ENCODE data around the gene PRRT1. TPM values are rescaled to one million over a fixed set of nuclear protein-coding genes. Genes with fewer than 3 reads are reported as not detected.

PRRT1 gene
- total RNA-seq, 1 experiment from 2014 or later = 1.9 TPM

DNA sequence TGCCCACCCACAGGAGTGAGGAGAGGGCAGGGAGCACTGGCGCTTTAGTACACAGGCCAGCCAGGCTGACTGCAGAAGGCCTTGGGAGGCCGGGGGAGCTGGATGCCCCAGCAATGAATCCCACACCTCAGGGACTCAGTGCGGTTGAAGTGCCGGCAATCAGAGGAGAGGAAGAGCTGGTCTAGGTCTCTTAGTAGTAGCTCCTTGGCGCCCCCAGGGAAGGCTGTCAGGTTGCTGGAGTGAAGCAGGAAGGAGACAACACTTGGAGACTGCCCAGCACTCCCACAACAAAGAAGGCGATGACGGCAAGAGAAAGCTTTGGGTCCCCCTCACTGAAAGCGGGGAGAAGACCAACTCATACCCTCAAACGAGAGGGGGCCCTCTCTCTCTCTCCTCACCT, 34.3 kb downstream of the PRRT1 start:
- H3K14ac ChIP-seq (ENCODE audit: insufficient read depth, low read length) = no peak overlapping the region
- H4K5ac ChIP-seq (ENCODE audit: insufficient read length, low read depth, low read length) = no peak overlapping the region
- no peak overlapping the region for H2BK15ac ChIP-seq (ENCODE audit: low read depth, low read length)
- no peak overlapping the region for H4K8ac ChIP-seq (replicated peaks; ENCODE audit: insufficient read length, low read depth, low read length)
- Mint-ChIP-seq H3K27ac (no peak overlapping the region), H3K9me3 (no peaks in the 10 kb centered on the region; a peak in 1 of 5 replicates), H3K4me3 (no peak overlapping the region), H3K27me3 (ENCODE audit: low read depth) (no peaks in the 10 kb centered on the region), H3K36me3 (ENCODE audit: insufficient read depth in 1 of 3, low read depth in 3 of 3) (peaks cover 12 to 60% (median 57%) of the 10 kb centered on the region in 3 experiments; a peak in 6 of 7 replicates), H3K4me1 (peaks cover 0 to 2% of the 10 kb centered on the region in 2 experiments; a peak in 2 of 4 replicates)
- H2AFZ ChIP-seq (ENCODE audit: low read length) = no peak overlapping the region
- no peak overlapping the region for H2BK5ac ChIP-seq (ENCODE audit: insufficient read length, low read length)
- H3K9ac ChIP-seq (ENCODE audit: extremely low read depth, insufficient read length, low read length) = no peak overlapping the region
- H3K4ac ChIP-seq (ENCODE audit: low read depth, low read length) = no peak overlapping the region
- H3K4me2 ChIP-seq (ENCODE audit: insufficient read depth, insufficient read length, low read length) = no peak overlapping the region
- no peak overlapping the region for H4K91ac ChIP-seq (ENCODE audit: insufficient read length, low read depth, low read length)
- H3K9me3 ChIP-seq (ENCODE audit: control insufficient read depth, low read depth, low read length) = no peaks in the 10 kb centered on the region
- no peaks in the 10 kb centered on the region for H3K79me1 ChIP-seq (ENCODE audit: insufficient read depth, low read depth, low read length, poor library complexity, severe bottlenecking)
- no peaks in the 10 kb centered on the region for H3K4me1 ChIP-seq (ENCODE audit: insufficient read depth, low read length)
- H3K23me2 ChIP-seq (ENCODE audit: insufficient read length, low read depth, low read length, poor library complexity, severe bottlenecking) = no peaks in the 10 kb centered on the region
- TF ChIP-seq CTCF (conservative IDR thresholded peaks at IDR 0.05) = no peak
- no peak overlapping the region for H3K23ac ChIP-seq (ENCODE audit: insufficient read length, low read depth, low read length)
- no peaks in the 10 kb centered on the region for H3K27me3 ChIP-seq (ENCODE audit: insufficient read depth, low read length)
- H3K79me2 ChIP-seq (ENCODE audit: insufficient read depth, low read length) = no peaks in the 10 kb centered on the region
- H3K18ac ChIP-seq (ENCODE audit: insufficient read length, low read depth, low read length) = no peak overlapping the region
- H3K27ac ChIP-seq (ENCODE audit: insufficient read length, low read depth, low read length) = no peak overlapping the region
- no peak overlapping the region for H2BK120ac ChIP-seq (ENCODE audit: low read depth, low read length, poor library complexity, severe bottlenecking)
- H4K20me1 ChIP-seq (ENCODE audit: control insufficient read depth, insufficient read depth, insufficient read length) = no peaks in the 10 kb centered on the region
- H2BK20ac ChIP-seq (ENCODE audit: low read depth, low read length, poor library complexity, severe bottlenecking) = no peak overlapping the region
- DNase-seq = no peak
- no CpG with 5 or more reads among the region's 9 CpGs for WGBS (ENCODE audit: extremely low coverage, insufficient read length, low lambda C conversion rate)
- no peak overlapping the region for H3T11ph ChIP-seq (ENCODE audit: low read length)
- no peak overlapping the region for H2AK5ac ChIP-seq (ENCODE audit: insufficient read length, low read length)
- no peak overlapping the region for H2BK12ac ChIP-seq (ENCODE audit: insufficient read length, low read depth, low read length)
- H3K56ac ChIP-seq (ENCODE audit: insufficient read length, low read depth, low read length) = no peak overlapping the region

Data from H9 (cell line).